Measurements from ENCODE around the gene PIGV. TPM values are rescaled to one million over a fixed set of nuclear protein-coding genes. Genes with fewer than 3 reads are reported as not detected.

Gene PIGV
- total RNA-seq, 2 donors from 2014 or later = 10.9 to 14.2 TPM

DNA sequence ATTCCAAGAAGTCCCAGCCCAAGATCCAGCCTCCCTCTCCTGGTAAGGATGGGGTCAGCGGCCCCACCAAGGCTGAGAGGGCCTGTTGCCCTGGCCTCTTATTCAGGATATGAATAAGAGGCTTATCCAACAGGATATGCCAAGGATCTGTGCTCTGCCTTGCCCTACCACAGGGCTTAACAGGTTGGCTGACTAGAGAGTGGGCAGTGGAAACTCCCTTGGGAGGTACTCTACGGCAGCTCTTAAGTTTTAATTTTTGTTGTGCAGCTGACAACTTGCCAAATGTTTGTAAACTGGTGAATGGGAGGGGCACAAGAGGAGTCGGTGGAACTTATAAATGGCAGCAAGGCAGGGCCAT lies 16.5 kb upstream of the PIGV start:
- intact Hi-C loops (cut with DNase I) = no loop called here
- Histone ChIP-seq H3K9me3 (no peaks in the 10 kb centered on the region), H3K4me3 (no peak overlapping the region), H3K36me3 (replicated peaks in 1 of 2; ENCODE audit: insufficient read depth in 1 of 2, low read depth in 2 of 2) (peaks cover 21 to 55% of the 10 kb centered on the region in 2 donors), H3K27me3 (no peaks in the 10 kb centered on the region), H3K4me1 (peaks cover 21% of the 10 kb centered on the region), H3K27ac (peak overlapping the region in 1 of 4 donors; percentile 32)
- DNase-seq = no peak
- WGBS, 2 donors = 46 to 69% methylated on average over 3 of the region's 3 CpGs
- TF ChIP-seq POLR2A (IDR thresholded peaks at IDR 0.05) = no peak
- TF ChIP-seq, protein P1, sequence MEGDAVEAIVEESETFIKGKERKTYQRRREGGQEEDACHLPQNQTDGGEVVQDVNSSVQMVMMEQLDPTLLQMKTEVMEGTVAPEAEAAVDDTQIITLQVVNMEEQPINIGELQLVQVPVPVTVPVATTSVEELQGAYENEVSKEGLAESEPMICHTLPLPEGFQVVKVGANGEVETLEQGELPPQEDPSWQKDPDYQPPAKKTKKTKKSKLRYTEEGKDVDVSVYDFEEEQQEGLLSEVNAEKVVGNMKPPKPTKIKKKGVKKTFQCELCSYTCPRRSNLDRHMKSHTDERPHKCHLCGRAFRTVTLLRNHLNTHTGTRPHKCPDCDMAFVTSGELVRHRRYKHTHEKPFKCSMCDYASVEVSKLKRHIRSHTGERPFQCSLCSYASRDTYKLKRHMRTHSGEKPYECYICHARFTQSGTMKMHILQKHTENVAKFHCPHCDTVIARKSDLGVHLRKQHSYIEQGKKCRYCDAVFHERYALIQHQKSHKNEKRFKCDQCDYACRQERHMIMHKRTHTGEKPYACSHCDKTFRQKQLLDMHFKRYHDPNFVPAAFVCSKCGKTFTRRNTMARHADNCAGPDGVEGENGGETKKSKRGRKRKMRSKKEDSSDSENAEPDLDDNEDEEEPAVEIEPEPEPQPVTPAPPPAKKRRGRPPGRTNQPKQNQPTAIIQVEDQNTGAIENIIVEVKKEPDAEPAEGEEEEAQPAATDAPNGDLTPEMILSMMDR (IDR thresholded peaks at IDR 0.05) = no peak
- ATAC-seq = no peak

DNA sequence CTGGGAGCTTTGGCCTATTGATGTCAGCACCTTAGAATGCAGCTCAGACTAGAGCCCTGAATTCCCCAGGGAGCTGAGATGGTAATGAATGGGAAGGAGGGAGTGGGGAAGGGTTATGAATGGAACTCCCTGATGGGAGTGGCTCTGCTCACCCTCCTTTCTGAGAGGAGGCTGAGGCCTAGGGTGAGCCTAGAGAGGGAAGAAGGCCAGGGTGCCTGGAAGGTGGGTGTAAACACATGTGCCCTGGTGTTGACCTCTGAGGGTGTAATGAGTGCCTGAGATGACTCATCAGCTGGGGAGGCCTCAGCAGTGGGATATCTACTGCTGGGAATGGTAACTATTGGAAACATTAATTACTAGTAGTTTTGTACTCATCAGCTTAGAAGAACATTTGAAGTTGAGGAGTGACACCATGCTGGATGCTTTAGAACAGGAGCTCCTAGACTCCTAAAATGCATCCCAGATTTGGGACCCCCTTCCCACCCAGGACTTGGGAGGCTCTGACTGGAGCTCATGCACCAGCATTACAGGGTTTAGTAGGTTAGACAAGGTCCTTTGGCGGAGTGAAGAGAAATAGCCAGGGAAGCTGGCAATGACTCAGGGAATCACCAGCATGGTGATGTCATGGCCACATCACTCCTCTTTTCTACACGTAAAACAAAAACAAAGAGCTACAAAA lies 16.0 kb upstream of the PIGV start:
- peak in 2 of 4 donors; percentile 32 to 54 for DNase-seq
- H3K27ac ChIP-seq = peak overlapping the region in 1 of 4 donors; percentile 32

DNA sequence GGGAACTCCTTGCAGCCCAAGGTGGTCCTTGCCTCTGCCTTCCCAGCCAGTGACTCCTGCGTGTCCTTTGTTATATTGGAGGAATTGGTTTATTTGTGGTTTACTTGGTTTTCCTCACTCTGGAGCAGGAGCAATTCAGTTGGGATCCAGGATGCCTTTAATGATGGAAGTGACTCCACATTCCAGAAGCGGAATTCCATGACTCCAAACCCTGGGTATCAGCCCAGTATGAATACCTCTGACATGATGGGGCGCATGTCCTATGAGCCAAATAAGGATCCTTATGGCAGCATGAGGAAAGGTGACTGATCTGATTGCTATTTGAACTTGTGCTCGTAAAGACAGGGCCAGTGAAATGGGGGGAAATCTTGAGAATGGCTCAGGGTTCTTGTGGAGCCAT lies 15.1 kb upstream of the PIGV start:
- Histone ChIP-seq H3K27me3 (no peaks in the 10 kb centered on the region), H3K9me3 (no peaks in the 10 kb centered on the region), H3K4me1 (peaks cover 21% of the 10 kb centered on the region), H3K36me3 (replicated peaks in 1 of 2; ENCODE audit: insufficient read depth in 1 of 2, low read depth in 2 of 2) (peaks cover 16 to 43% of the 10 kb centered on the region in 2 donors), H3K4me3 (no peak overlapping the region), H3K27ac (no peak overlapping the region)
- DNase-seq (no peak), ATAC-seq (no peak)
- TF ChIP-seq, protein P1 (IDR thresholded peaks at IDR 0.05) = no peak
- TF ChIP-seq POLR2A (IDR thresholded peaks at IDR 0.05) = no peak
- intact Hi-C loops (cut with DNase I) = no loop called here
- 85 to 89% methylated on average over 4 of the region's 4 CpGs for WGBS, 2 donors

More for the DNA sequence above, 16.0 kb upstream of the PIGV start:
- H3K4me1 ChIP-seq = peaks cover 21% of the 10 kb centered on the region
- TF ChIP-seq, protein P1 (IDR thresholded peaks at IDR 0.05) = no peak
- TF ChIP-seq POLR2A (IDR thresholded peaks at IDR 0.05) = no peak
- 79 to 93% methylated on average over 2 of the region's 2 CpGs for WGBS, 2 donors
- no peak overlapping the region for H3K4me3 ChIP-seq
- ATAC-seq = peak; percentile 57
- H3K36me3 ChIP-seq (replicated peaks in 1 of 2; ENCODE audit: insufficient read depth in 1 of 2, low read depth in 2 of 2) = peaks cover 21 to 49% of the 10 kb centered on the region in 2 donors
- no peaks in the 10 kb centered on the region for H3K27me3 ChIP-seq
- no peaks in the 10 kb centered on the region for H3K9me3 ChIP-seq
- intact Hi-C loops (cut with DNase I) = no loop called here

DNA sequence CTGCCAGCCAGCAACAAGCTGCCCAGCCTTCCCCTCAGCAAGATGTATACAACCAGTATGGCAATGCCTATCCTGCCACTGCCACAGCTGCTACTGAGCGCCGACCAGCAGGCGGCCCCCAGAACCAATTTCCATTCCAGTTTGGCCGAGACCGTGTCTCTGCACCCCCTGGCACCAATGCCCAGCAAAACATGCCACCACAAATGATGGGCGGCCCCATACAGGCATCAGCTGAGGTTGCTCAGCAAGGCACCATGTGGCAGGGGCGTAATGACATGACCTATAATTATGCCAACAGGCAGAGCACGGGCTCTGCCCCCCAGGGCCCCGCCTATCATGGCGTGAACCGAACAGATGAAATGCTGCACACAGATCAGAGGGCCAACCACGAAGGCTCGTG lies 13.3 kb upstream of the PIGV start:
- H3K36me3 ChIP-seq (replicated peaks in 1 of 2; ENCODE audit: insufficient read depth in 1 of 2, low read depth in 2 of 2) = peaks cover 20 to 48% of the 10 kb centered on the region in 2 donors
- 88 to 100% methylated on average over 1 to 13 of the region's 13 CpGs for WGBS, 2 donors
- intact Hi-C loops (cut with DNase I) = no loop called here
- DNase-seq = no peak
- no peak for ATAC-seq
- H3K4me3 ChIP-seq = no peak overlapping the region
- TF ChIP-seq, protein P1 (IDR thresholded peaks at IDR 0.05) = no peak
- H3K9me3 ChIP-seq = no peaks in the 10 kb centered on the region
- no peaks in the 10 kb centered on the region for H3K27me3 ChIP-seq
- peaks cover 7% of the 10 kb centered on the region for H3K4me1 ChIP-seq
- no peak overlapping the region for H3K27ac ChIP-seq

DNA sequence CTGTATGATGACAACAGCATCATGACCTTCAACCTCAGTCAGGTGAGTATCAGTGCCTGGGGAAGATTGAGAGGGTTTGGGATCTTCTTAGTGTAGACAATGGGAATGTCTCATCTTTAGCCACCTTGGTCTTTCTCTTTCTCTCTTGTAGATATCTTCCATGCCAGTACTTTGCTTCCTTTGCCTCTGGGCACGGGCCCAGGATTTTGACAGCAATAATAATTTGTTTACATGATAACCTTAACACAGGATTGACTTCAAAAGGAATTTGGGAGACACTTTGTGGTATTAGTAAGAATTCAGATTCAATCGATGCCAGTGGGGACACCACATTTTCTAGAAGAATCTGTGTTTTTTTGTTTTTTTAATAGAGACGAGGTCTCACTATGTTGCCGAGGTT lies 12.1 kb upstream of the PIGV start:
- Histone ChIP-seq H3K36me3 (replicated peaks in 1 of 2; ENCODE audit: insufficient read depth in 1 of 2, low read depth in 2 of 2) (peaks cover 20 to 58% of the 10 kb centered on the region in 2 donors), H3K4me3 (no peak overlapping the region), H3K4me1 (peaks cover 7% of the 10 kb centered on the region), H3K27ac (no peak overlapping the region), H3K9me3 (no peaks in the 10 kb centered on the region), H3K27me3 (no peaks in the 10 kb centered on the region)
- WGBS, 2 donors = 48 to 54% methylated on average over 4 of the region's 4 CpGs
- DNase-seq = no peak
- no peak for ATAC-seq
- intact Hi-C loops (cut with DNase I) = no loop called here
- TF ChIP-seq POLR2A (IDR thresholded peaks at IDR 0.05) = no peak
- TF ChIP-seq, protein P1 (IDR thresholded peaks at IDR 0.05) = no peak
